ENCODE results near the gene EPB41L2.
"Not testable (repeated sequence)": the region's sequence is repeated elsewhere in the genome, so short reads cannot be mapped to it uniquely, and the experiment has no call there.

EPB41L2 gene

GRCh38 chr6:130935978-130936377 lies 127.1 kb downstream of the EPB41L2 start:
- DNase-seq, result no peak

GRCh38 chr6:130934848-130935585 lies 128.0 kb downstream of the EPB41L2 start:
- DNase-seq, result no peak

DNA sequence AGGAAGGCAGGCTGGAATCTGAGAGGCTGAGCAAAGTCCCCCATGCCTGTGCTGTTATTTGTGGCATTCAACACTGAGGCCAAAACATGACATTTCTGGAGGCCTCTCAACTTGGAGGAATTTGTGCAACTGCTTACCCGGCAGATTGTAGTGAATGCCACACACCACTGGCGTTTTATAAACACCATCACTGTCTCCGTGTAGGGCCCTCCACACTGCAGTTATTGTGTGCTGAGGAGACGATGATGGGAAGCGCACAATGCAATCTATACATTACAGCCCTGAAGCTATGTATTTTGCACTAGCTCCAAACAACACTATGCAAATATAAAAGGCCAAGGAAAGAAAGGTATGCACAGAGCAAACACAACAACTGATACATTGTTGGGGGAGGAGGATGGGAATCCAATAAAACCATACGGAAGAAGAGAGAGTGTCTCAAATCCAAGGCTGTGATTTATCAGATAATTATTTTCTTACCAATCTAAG lies 129.3 kb downstream of the EPB41L2 start:
- DNase-seq, result no peak

- DNase-seq, result no peak
Observed at GRCh38 chr6:130932921-130933320, 130.1 kb downstream of the EPB41L2 start.

DNA sequence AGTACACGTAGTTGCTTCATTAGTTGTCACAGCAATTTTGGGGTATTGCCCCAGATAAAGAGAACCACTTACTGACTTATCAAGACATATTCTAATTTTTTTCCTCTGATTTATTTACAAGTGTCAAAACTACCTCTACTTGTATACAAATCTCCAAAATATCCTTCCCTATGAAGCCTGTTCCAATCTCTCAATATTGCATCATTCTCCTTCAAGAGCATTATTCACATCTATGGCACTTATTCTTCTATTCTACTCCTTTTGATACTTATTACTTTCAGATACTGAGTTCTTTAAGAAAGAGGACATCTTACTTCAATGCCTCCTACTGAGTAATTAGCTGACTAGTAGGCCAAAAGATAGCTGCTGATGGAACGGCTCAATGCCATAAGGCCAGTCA lies 130.6 kb downstream of the EPB41L2 start:
- peak; percentile 29 for DNase-seq

DNA sequence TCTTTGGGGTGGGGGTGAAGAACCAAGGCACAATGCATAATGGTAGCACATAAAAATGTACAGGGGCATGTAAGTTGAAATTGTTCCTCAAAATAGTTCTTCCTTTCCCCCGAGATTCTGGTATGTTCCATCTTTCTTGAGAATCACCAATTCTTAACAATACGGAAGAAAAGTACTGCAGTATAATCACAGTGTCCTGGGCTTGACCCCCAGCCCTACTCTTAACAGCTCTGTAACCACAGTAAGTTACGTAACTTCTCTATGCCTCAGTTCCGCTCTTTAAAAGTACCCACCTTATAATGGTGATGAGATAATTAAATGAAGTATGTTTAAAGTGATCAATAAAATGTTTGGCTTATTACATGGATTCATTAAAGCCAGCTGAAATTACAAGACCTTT lies 131.4 kb downstream of the EPB41L2 start:
- peak; percentile 51 for DNase-seq

- no peak for DNase-seq
Observed at GRCh38 chr6:130929036-130929678, 133.9 kb downstream of the EPB41L2 start.

DNA sequence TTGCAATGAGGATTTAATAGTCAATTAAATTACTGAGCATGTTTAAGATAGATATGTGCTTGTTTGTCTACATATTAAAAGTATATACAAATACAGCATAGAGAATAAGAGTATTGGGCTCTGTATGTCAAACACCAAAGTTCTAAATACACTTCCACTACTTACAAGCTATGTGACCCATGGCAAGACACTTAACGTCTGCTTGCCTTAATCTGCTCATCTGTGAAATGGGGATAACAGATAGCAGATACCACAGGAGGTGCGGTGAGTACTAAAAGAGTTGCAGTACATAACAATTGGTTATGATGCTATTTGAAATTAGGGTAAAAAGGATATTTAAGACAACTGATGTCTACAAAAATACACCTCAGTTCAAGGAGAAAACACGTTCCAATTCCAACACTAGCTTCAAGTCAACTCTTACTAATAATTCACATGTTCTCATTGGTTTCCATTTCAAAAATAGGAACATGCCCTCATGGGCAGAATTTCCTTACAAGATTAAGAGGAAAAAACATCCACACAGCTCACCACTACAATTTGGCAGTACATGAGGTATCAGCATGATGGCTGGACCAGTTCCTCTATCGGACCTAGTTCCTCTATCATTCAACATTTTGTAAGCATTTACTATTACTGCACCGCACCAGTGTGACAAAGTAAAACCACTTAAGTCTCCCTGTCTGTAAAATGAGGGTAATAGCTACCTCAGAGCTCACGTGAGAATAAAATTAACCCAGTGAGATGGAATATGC lies 134.7 kb downstream of the EPB41L2 start:
- peak; percentile 24 for DNase-seq

DNA sequence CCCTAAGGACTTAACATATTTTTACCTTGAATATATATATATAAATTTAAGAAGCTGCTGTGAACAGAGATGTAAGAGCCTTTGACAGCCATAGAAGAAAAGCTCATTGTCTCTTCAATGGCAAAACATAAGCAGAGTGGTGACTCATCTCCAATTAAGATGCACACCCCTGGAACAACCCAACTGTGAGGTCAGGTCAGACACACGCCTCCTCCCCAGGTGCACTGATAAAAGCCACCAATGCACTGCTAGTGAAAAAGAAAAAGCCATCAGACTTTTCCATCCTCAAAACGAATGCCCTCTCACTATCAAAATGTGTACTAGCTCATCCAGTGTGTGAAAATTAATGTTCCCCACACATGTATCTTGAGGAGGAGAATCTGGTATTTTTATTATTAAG lies 135.7 kb downstream of the EPB41L2 start:
- DNase-seq, result no peak

DNA sequence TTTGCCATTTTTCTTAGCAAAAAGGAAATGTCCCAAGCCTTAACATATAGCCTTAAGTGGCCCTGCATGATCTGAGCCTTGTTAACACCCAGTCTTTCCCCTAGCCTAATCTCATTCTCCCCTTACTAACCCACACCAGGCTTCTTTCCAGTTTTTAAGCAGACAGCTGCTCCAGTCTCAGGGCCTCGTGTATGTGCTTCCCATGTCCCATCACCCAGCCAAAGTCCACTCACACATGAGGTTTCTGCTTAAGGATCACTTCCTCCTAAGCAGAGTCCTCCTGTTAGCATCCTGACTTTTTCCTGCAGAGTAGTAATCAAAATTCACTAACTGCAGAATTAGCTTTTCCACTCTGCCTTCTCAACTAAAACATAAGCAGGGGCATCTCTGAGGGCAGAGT lies 139.7 kb downstream of the EPB41L2 start:
- DNase-seq, result no peak

DNA sequence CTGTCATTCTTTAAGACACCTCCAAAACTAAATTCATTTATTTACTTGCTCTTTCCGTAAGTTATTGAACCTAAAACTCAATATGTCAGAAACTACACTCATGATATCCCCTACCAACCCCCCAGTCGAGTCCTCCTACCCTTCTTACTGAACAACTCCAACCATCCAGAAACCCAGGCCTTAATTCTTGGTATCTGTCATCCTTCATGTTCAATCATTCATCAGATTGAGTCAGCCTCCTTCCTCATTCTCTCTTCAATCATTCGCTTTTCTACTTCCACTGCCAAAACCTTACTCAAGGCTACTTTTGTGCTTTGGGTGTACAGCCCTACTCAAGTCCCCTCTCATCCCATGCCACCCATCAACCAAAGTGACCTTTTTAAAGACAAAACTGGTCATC lies 140.1 kb downstream of the EPB41L2 start:
- DNase-seq, result peak; percentile 38

- DNase-seq, result no peak
Observed at GRCh38 chr6:130920969-130921368, 142.1 kb downstream of the EPB41L2 start.

DNA sequence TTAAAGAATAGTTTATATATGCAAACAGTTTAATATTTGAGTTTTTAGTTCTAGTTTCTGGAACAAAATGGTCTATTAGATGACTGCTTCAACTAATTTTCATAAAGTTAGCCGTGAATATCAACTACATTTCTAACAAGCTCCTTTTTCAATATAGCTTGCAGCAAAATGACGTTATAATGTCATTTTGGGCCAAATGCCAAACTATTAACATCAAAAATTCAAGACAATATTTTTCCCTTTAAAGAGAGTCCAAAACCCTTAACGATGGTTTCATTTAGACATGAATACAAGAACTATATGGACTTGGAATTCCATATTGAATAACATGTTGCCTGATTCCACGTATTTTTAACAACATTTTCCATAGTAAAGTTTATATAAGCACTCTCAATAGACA lies 144.9 kb downstream of the EPB41L2 start:
- no peak for DNase-seq

GRCh38 chr6:130915606-130916005 lies 147.4 kb downstream of the EPB41L2 start:
- not testable (repeated sequence) for DNase-seq

GRCh38 chr6:130913120-130913519 lies 149.9 kb downstream of the EPB41L2 start:
- DNase-seq, result peak; percentile 85

DNA sequence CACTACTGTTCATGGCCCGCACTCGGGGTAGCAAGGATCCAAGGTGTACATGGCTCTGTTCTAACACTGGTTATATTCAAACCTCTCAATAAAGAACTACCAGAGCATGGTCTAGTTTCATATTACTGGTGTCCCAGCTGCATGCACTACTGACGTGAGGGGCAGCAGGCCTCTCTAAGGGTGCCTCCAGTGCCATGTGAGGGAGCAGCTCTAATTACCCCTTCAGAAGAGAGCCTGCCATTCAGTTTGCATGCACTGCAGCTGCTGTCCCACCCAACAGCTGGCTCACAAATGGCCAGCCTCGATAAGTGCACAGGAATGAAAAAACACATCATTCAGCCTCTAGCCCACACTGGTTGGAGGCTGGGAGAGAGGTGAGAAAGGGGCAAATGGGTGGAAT lies 150.6 kb downstream of the EPB41L2 start:
- no peak for DNase-seq

DNA sequence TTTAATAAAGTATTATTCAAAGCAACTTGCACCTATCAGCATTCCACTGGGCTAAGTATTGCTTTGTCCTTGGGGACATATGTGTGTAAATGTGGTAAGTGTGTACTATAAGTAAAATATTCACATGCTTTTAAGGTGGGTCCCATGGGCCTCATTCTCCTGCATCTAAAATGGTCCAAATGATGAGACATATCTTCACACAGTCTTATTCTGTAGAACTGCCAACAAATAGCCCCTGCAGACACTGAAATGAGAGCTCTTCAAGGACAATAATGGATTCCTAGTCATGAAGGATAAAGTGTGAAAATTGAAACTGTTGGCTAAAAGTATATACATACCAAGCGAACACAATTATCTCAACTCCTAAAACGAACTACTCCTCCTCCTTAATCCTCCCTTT lies 154.1 kb downstream of the EPB41L2 start:
- DNase-seq, result no peak

GRCh38 chr6:130908188-130908587 lies 154.9 kb downstream of the EPB41L2 start:
- no peak for DNase-seq

- DNase-seq, result no peak
Observed at GRCh38 chr6:130907687-130908086, 155.4 kb downstream of the EPB41L2 start.

GRCh38 chr6:130906736-130907381 lies 156.2 kb downstream of the EPB41L2 start:
- no peak for DNase-seq

DNA sequence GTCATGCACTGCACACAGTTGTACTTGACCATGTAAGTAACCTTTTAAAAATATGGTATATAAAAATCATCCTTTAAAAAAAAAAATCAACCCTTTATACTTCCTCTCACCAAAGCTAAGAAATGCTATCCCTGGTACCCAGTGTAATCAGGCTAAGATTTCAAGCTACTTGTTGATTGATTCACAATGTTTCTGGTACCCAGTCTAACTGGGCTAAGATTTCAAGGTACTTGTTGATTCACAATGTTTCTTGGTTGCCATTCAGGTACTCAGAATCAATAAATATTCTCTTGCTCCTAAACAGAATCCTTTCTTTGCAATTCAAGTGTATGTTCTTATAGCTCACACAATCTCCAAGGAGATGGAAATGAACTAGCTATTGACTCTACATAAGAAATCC lies 159.4 kb downstream of the EPB41L2 start:
- DNase-seq, result no peak

DNA sequence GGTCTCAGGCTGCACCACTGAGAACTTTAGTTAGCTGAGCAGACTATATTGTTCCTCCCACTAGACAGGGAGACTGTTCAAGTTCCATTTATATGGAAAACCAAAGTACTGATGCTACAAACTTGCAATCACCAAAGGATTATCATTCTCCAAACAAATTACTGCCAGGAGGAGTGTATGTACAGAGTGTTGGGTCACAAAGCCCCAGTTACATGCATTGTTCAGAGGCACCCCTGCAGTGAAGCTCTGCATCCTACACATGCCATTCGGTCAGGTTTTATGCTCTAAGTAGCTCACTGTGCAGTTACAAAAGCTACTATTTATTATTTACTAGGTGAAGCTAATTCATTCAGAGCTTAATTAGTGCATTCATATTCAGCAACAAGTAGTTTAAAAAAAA lies 160.0 kb downstream of the EPB41L2 start:
- no peak for DNase-seq

GRCh38 chr6:130900913-130901312 lies 162.1 kb downstream of the EPB41L2 start:
- DNase-seq, result no peak
